Measurements from ENCODE around the gene HSBP1.
A peak's percentile ranks its signal among the peaks of the same experiment; 100 is the strongest.

HSBP1 gene

DNA sequence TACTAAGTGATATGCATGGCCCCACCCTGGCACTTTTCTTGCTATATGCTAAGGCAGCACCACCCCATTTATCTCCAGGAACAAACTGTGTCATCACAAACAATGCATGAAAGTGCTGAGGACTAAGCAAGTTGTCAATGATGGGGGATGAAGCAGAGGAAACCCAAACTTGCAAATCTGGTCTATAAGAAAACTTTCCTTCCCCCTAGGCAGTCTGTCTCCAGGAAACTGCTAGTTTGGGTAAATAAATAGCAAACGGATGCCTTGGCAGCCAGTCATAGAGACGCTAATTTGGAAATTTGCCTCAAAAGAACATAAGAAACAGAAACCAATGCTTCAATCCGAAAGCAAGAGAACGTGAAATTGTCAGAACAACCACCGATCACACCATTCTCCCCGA, 5.6 kb upstream of the HSBP1 start:
- no peak for DNase-seq
- in situ Hi-C loops (cut with MboI; ENCODE audit: low pct_unique_long_range_greater_than_20kb, low sequenced_read_pairs), result no loop called here

DNA sequence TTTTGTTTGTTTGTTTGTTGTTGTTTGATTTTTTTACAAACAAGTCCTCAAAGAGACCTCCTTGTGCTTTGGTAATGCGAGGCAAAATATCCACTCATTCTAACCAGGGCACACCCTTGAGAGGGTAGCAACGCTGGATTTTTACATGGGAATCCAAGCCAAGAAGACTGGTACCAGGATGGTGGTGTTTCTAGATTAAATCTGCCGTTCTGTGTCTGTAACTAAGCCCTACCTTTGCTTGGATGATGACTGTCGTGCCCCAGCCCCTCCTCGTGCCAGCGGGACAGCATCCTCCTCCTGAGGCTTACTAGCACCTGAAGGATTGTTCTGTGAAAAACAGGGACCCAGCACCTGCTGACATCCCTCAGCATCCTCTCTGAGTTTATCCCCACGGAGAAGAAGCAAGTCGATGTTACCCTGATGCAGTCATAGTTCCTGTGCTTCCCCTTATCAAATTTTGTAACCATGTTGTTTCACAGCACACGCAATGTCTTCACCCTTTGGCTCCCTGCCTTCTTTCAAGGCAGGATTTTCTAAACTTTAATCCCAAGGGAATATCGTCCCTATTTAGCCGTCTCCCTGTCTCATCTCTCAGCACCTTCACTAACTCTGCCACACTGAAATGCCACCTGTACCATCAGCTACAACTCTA, 5.1 kb upstream of the HSBP1 start:
- in situ Hi-C loops (cut with MboI; ENCODE audit: low pct_unique_long_range_greater_than_20kb, low sequenced_read_pairs), result no loop called here
- DNase-seq, result no peak

DNA sequence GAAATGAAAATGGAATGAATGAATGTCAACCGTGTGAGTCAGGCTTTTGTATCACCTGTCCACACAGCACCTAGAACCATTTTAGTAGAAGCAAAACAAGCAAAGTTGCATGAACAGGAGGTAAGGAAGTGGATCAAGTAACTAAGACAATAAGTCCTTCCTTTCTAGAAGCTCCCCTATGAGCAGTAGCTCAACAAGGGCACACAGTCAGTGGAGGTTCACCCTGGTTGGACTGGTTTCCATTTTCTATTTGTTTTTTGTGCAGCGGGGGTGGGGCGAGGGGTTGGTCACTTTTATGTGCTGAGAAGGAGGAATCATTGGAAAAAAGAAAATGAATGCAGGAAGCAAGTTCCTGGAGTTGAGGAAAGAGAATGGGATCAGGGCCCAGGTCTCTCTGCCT, 4.0 kb upstream of the HSBP1 start:
- in situ Hi-C loops (cut with MboI; ENCODE audit: low pct_unique_long_range_greater_than_20kb, low sequenced_read_pairs), result no loop called here
- no peak for DNase-seq

DNA sequence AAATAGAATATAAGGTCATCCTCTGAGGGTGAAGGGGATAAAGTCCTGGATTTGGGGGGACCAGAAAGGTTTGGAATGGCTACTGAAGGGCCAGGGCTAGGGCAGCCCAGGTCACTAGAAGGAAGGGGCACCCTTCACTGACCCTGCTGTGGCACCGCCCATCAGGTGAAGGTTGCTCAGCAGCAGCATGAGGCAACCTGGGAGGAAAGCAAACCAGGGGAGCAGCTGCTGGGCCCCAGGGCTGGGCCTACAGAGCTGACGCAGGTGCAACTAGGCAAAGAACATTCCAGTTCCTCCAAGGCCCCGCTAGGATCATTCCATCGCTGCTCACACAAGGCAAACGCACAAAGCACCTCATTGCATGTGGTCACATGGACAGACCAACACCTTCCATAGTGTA, 3.4 kb upstream of the HSBP1 start:
- DNase-seq, result no peak

DNA sequence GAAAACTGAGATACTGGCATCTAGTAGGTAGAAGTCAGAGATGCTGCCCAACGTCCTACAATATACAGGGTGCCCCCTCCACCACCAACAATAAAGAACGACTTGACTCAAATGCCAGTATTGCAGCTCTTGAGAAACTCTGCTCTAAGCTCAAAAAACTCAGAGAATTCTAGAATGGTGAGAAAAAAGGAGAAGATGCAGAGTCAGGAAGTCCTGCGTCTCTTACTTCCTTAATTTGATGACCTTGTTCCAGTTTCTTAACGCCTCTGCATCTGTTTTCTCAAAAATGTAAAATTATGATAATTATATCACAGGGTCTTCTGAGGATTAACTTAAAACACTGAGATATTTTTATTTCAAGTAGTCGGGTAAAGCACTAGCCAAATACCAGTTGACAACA, 1.7 kb upstream of the HSBP1 start:
- in situ Hi-C loops (cut with MboI; ENCODE audit: low pct_unique_long_range_greater_than_20kb, low sequenced_read_pairs), result no loop called here
- DNase-seq, result peak; percentile 70

More for the DNA sequence above, 3.4 kb upstream of the HSBP1 start:
- in situ Hi-C loops (cut with MboI; ENCODE audit: low pct_unique_long_range_greater_than_20kb, low sequenced_read_pairs), result no loop called here

DNA sequence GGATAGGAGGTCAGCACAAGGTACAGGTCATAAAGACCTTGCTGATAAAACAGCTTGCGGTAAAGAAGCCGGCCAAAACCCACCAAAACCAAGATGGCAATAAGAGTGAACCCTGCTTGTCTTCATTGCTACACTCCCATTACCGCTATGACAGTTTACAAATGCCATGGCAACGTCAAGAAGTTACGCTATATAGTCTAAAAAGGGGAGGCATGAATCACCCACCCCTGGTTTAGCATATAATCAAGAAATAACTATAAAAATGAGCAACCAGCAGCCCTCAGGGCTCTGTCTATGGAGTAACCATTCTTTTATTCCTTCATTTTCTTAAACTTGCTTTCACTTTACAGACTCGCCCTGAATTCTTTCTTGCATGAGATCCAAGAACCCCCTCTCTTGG, 1.0 kb upstream of the HSBP1 start:
- in situ Hi-C loops (cut with MboI; ENCODE audit: low pct_unique_long_range_greater_than_20kb, low sequenced_read_pairs), result no loop called here
- DNase-seq, result no peak

DNA sequence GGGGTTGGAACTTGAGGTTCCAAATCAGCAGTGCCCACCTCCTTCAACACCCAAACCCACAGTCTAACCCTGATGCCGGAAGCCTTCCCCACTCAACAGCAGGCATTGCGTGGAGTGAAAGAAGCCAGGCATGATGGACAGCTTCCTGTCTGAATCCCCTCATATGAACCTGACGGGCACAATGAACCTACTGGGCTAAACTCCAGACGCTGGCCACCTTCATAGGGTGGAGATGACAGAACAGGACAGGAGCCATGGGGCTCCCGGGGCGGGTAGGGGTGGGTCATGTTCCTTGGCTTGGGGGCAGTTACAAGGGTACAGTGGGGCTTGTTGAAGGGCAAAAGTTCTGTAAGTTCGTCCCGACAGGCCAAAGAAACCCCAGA, 460 bp upstream of the HSBP1 start:
- no peak for DNase-seq
- in situ Hi-C loops (cut with MboI; ENCODE audit: low pct_unique_long_range_greater_than_20kb, low sequenced_read_pairs), result no loop called here

DNA sequence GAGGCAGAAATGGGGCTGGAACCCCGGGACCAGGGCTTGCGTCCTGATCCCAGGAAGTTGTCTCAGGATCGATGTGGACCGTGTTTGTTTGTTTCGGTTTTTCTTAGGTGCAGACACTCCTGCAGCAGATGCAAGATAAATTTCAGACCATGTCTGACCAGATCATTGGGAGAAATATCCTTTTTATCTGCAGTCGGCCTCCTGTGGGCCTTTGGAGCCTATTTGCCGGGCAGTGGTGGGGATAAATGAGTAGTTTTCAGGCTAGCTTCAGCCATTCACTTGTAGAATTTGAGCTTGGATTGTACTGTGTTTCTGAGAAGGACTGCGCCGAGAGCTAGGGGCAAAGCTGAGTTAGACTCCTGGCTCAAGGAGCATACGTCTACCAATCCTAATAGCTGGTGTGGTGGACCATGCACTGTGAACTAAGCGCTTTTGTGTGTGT, 816 bp downstream of the HSBP1 start:
- no peak for DNase-seq
- in situ Hi-C loops (cut with MboI; ENCODE audit: low pct_unique_long_range_greater_than_20kb, low sequenced_read_pairs), result no loop called here

DNA sequence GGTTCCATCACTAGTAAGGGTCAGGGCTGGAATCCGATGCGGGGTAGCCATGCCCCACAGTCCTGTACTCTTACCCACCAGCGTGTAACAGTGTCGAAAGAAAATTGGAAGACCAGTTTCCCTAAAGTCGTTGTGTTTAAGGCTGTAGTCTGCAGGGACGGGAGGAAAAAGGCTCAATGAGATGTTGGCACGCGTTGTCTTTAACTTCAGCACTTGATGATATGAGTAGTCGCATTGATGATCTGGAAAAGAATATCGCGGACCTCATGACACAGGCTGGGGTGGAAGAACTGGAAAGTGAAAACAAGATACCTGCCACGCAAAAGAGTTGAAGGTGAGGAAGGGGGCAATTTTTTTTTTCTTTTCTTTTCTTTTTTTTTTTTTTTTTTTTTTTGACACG, 1.3 kb downstream of the HSBP1 start:
- in situ Hi-C loops (cut with MboI; ENCODE audit: low pct_unique_long_range_greater_than_20kb, low sequenced_read_pairs), result no loop called here
- DNase-seq, result no peak

DNA sequence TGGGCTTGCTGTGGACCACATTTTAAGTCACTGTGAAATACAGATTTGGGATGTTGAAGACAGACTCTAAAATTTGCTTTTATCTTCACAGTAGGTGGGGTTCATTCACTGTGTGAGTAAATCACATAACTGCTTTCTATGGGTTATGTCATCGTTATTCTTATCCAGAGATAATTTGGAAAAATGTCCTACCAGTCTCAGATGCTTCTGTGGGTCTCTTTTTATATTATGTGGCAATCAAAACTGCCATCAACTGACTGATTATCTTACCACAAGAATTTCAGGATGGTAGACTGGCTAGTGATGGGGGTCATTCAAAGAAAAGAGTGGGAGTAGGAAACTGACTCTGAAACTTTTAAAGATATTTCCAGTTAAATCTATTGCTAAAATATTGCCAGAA, 3.1 kb downstream of the HSBP1 start:
- in situ Hi-C loops (cut with MboI; ENCODE audit: low pct_unique_long_range_greater_than_20kb, low sequenced_read_pairs), result no loop called here
- DNase-seq, result no peak

DNA sequence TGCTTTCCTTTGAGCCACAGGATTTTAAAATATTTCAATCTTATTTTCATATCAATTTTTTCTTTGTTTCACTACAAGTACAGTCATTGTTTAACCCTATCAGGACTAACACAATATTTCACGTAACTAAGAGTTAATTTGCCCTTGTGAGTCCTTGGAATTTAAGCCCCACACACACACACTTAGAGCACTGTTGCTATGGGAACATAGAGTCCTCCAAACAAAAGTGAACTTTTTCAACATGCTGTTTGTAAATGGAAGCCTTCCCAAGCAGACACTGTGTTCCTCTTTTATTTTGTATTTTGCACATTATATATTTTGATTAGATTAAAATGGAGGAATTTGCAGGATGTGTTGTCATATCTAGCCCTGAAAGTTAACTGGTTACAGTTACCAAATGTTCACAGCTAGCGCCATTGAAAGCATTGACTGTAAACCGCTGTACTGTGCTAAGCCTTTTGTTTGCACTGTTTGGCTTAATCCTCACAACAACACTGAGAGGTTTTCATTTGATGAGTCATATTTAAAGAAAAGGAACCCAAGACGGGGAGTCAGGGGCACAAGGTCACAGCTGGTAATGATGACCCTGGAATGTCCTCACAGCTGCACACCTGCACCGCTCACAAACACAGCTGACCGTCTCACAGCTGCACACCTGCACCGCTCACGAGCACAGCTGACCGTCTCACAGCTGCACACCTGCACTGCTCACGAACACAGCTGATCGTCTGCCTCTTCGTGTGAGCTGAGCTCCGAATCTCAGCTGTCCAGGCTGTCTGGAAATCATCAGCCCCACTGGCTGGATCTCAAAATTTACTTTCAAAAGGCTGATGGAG, 6.3 kb downstream of the HSBP1 start:
- in situ Hi-C loops (cut with MboI; ENCODE audit: low pct_unique_long_range_greater_than_20kb, low sequenced_read_pairs), result no loop called here
- peak; percentile 28 for DNase-seq

DNA sequence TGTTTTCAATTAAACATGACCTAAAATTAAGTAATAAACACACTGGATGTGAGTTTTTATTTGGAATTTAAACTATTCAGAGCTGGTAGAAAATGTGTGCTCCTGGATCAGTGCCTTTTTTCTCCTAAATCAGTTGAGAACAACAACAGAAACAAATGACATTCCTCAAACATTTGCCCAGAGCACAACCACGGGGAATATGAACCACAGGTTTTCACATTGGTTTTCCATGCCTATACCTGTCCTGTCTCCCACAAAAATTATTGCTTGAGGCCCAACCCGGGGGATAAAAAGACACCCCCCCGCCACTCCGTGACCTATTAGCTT, 6.8 kb downstream of the HSBP1 start:
- DNase-seq, result no peak
- in situ Hi-C loops (cut with MboI; ENCODE audit: low pct_unique_long_range_greater_than_20kb, low sequenced_read_pairs), result no loop called here

DNA sequence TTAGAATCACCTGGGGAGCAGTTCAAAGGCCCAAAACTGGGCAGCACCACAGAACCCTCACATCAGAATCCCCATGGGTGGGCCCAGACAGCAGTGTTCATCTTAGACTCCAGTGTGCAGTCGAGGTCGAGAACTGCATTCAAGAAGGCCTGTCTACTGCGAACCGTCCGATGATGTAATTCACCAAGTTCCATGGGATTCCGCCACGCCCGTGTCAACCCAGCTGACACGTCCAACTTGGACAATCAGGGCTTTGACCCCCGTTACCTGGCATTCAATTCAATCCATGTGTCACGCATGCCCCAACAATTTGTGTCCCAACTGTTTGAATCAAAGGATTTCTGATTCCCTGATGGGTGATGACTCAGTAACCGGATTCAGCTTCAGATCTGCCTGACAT, 9.2 kb downstream of the HSBP1 start:
- no peak for DNase-seq
- in situ Hi-C loops (cut with MboI; ENCODE audit: low pct_unique_long_range_greater_than_20kb, low sequenced_read_pairs), result no loop called here

DNA sequence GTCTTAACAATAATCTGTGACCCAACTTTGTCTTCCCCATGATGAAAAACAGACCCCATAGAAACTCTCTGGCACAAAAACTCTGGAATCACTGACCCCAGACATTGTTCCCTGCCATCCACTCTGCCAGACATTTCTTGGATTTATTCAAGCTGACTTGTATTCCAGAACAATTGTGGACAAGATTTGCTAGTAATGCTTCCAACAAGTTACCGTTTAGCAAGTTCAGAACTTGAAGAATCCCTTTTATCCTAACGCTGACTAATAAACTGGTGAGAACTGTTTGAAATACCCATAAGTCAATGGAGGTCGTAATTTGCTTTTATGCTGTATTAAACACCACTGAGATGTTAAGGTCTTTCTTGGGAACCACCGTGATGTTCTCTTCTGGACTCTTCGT, 10.5 kb downstream of the HSBP1 start:
- no peak for DNase-seq
- in situ Hi-C loops (cut with MboI; ENCODE audit: low pct_unique_long_range_greater_than_20kb, low sequenced_read_pairs), result no loop called here

DNA sequence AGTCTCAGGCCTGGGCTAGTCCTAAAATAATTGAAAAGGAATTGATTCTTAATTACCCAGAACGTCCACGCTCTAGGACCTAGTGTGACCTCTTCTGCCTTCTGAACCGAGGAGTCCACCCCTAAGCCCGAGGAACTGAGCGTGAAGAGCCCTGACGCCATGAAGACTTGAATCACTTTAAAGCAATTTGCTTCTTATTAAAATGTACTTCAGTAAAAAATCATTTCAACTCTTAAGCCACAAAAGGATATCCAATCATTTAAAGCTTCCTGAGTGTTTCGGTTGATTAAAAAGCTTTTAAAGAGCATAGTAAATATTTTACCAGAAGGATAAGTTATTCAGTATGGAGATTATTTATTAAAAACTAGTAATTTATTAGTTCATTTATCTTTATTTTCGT, 11.6 kb downstream of the HSBP1 start:
- DNase-seq, result no peak
- in situ Hi-C loops (cut with MboI; ENCODE audit: low pct_unique_long_range_greater_than_20kb, low sequenced_read_pairs), result no loop called here

DNA sequence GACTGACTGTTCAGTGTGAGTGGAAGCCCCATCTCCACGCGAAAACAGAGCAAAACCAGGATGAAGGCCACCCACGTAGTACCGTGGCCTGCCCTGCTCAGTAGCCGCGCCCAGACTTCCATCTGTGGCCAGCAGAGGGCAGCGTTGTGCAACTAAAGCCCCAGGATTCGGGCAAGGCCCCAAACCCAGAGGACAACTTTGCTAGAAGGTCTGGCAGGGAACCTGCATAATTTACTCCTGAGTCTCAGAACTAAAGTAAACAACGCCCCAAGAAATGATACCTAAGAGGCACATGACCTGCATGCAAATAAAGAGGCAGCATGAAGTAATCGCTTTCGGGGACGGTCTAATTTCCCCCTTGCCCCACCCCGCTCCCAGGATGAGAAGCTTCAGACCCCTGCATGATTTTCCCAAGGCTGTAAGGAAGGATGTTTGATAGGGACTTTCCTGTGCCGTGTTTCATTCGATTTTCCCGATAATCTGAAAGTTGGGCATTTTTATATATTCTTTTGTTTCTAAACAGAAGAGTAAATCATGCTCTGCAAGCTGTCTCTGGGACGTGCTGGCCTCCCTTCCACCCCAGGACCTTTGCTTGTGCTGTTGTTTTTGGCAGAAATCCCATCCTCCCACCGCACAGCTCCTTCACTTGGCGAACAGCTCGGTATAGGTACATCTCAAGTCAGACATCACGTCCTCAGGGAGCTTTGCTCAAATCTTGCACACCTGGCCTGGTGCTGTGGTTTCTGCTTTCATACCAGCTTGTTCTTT, 18.6 kb downstream of the HSBP1 start:
- in situ Hi-C loops (cut with MboI; ENCODE audit: low pct_unique_long_range_greater_than_20kb, low sequenced_read_pairs), result no loop called here
- peak; percentile 78 for DNase-seq

DNA sequence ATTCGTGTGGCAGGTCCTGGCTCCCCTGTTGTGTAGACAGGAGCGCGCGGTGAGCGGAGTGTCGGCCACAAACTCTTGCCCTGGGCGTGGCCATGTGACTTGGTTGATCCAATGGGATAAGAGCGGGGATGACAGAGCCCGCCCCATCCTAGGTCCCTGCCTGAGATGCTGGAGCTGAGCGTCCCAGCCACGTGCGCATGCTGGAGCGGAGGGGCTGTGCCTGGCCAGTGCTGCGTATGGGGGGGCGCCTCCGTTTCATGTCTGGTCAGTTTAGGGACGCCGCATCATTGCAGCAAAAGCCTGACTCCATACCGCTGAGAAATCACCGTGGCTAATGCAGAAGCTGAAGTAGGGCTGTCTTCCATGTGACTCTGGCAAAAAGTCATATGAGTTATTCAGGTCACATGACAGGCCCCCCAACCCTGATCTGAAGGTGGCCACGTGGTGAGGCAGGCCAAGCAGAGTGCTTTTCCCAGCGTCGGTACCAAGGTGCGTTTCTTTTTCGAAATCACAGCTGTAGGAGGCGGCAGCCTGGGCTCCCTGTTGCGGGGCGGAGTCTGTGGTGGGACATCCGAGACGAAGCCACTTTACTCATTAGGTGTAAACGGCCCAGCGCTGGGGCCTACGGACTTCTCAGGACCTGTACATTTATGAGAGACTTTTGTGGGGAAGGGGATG, 22.5 kb downstream of the HSBP1 start:
- DNase-seq, result no peak
- in situ Hi-C loops (cut with MboI; ENCODE audit: low pct_unique_long_range_greater_than_20kb, low sequenced_read_pairs), result loop anchor here (10.0 kb wide), 1 partner anchor 55 kb away; no protein-coding TSS in a partner anchor

DNA sequence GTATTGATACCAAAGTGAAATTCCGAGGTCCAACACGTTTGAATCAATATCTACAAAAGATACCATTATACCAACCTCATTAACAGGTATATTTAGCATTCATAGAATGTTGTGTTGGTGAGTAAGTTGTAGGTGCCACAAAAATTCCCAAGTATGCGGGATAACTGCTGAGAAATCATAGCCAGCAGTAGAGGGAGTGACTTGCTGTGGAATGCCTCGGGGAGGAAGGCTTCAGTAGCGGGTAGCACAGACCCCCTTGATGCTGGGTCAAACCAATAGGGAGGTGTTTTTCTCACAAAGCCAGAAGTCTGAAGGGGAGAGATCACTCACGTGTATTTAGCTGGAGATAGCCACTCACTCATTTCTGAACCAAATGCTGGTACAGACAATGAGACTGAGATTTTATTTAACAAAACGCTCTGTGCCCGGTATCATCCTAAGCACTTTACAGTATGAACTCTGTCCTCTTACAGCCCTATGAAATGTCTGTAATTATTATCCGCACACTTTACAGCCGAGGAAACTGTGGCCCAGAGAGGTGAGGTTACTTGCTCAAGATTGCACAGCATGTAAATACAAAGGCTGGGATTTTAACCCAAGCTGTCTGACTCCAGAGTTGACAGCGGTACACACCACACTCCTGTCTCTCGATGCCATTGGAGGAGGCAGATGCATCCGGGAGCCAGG, 23.1 kb downstream of the HSBP1 start:
- in situ Hi-C loops (cut with MboI; ENCODE audit: low pct_unique_long_range_greater_than_20kb, low sequenced_read_pairs), result loop anchor here (10.0 kb wide), 1 partner anchor 54 kb away; no protein-coding TSS in a partner anchor
- no peak for DNase-seq

DNA sequence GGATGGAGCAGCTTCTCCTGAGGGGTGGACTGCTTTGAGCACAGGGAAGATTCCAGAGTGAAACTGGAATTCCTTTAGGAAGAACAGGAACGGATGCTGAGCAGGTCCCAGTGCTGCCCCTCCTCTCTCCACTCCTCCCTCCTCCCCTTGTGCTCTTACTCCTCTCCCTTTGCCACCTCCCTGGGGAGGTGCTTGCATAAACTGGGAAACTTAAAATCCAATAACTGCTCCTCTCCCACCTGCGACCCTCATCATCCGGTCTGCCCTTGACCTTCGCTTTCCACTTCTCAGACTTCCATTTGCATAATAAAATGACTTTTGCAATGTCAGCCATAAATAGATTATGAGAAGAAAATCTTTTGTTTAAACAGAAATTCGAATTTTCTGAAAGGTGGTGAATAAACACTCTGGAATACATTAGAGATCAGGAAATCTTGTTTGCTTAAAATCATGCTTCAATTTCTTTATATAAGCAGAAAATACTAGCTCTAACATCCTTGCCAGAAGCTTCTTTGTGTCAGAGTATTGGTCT, 23.7 kb downstream of the HSBP1 start:
- in situ Hi-C loops (cut with MboI; ENCODE audit: low pct_unique_long_range_greater_than_20kb, low sequenced_read_pairs), result loop anchor here (10.0 kb wide), 1 partner anchor 53 kb away; no protein-coding TSS in a partner anchor
- DNase-seq, result no peak

Measured in KBM-7 (cell line).